G401.6 (cell line): ENCODE measurements around the gene CFP.

Experiments
- FAIRE-seq: peaks from 2 replicates; lab custom pipeline; 2012; peaks lifted over from hg19 to GRCh38; lab: Jason Lieb, UNC

The CFP gene

GRCh38 chrX:47637546-47638195, 7.9 kb upstream of the CFP start:
- FAIRE-seq = no peak

- no peak for FAIRE-seq
Observed at GRCh38 chrX:47634871-47635575, 5.3 kb upstream of the CFP start.

- no peak for FAIRE-seq
Observed at GRCh38 chrX:47633689-47634590, 4.2 kb upstream of the CFP start.

GRCh38 chrX:47632666-47633065, 2.9 kb upstream of the CFP start:
- FAIRE-seq = no peak

GRCh38 chrX:47631676-47632075, 1.9 kb upstream of the CFP start:
- FAIRE-seq = no peak

- FAIRE-seq = no peak
Observed at GRCh38 chrX:47628982-47629381, 748 bp downstream of the CFP start.

GRCh38 chrX:47625365-47625764, 4.4 kb downstream of the CFP start:
- FAIRE-seq = no peak

- FAIRE-seq = no peak
Observed at GRCh38 chrX:47623540-47624027, 6.1 kb downstream of the CFP start.

GRCh38 chrX:47621851-47622250, 7.9 kb downstream of the CFP start:
- no peak for FAIRE-seq

GRCh38 chrX:47620303-47620685, 9.4 kb downstream of the CFP start:
- FAIRE-seq = no peak

GRCh38 chrX:47619486-47620302, 10.0 kb downstream of the CFP start, which contains the start of gene SYN1:
TSS of gene SYN1 (minus strand) at chrX:47619857. CDS start at chrX:47619728, 129 bp downstream.
- FAIRE-seq = no peak

GRCh38 chrX:47618923-47619485, 10.7 kb downstream of the CFP start:
- FAIRE-seq = no peak

GRCh38 chrX:47614618-47615017, 15.1 kb downstream of the CFP start:
- FAIRE-seq = no peak

- FAIRE-seq = no peak
Observed at GRCh38 chrX:47613082-47613481, 16.6 kb downstream of the CFP start.

- no peak for FAIRE-seq
Observed at GRCh38 chrX:47612418-47612817, 17.3 kb downstream of the CFP start.

- no peak for FAIRE-seq
Observed at GRCh38 chrX:47611926-47612325, 17.8 kb downstream of the CFP start.

- no peak for FAIRE-seq
Observed at GRCh38 chrX:47611489-47611888, 18.2 kb downstream of the CFP start.

- FAIRE-seq = no peak
Observed at GRCh38 chrX:47610511-47610910, 19.2 kb downstream of the CFP start.

- FAIRE-seq = no peak
Observed at GRCh38 chrX:47608130-47608810, 21.5 kb downstream of the CFP start.

- FAIRE-seq = no peak
Observed at GRCh38 chrX:47607091-47607490, 22.6 kb downstream of the CFP start.

GRCh38 chrX:47605024-47605423, 24.7 kb downstream of the CFP start:
- FAIRE-seq = no peak
